ENCODE measurements around the gene NEDD9. TPM values are rescaled to one million over a fixed set of nuclear protein-coding genes. Genes with fewer than 3 reads are reported as not detected.

The NEDD9 gene
- total and polyA plus RNA-seq, 2 of the 13 experiments (the other 11 are each of a cell fraction or from before 2014, with no cell fraction given), result 27.1 to 389 TPM

GRCh38 chr6:11213422-11214021, 18.9 kb downstream of the NEDD9 start (continued):
- no peak for TF ChIP-seq ZNF597 (CRISPR knock-in tag; IDR thresholded peaks at IDR 0.05)
- TF ChIP-seq MTERF4 (CRISPR knock-in tag; IDR thresholded peaks at IDR 0.05), result no peak
- no peak for TF ChIP-seq ELF1 (CRISPR knock-in tag; IDR thresholded peaks at IDR 0.05)
- no peak for TF ChIP-seq KDM5A (IDR thresholded peaks at IDR 0.05; ENCODE audit: borderline replicate concordance, low read length)

- Histone ChIP-seq H3K27ac (ENCODE audit: extremely low read length, insufficient read depth, low read length) (no peak overlapping the region), H3K4me2 (ENCODE audit: low read depth, low read length) (no peak overlapping the region; the same call in 1 of the 2 replicates), H3K36me3 (replicated peaks in 1 of 2; ENCODE audit: control insufficient read depth in 1 of 2, insufficient read depth in 2 of 2, low read length in 2 of 2) (peaks cover 59 to 100% of the 10 kb centered on the region in 2 experiments), H3K4me1 (ENCODE audit: insufficient read depth, low read length) (peaks cover 100% of the 10 kb centered on the region), H3K9me3 (ENCODE audit: low read length) (no peaks in the 10 kb centered on the region), H3K27me3 (ENCODE audit: control insufficient read depth in 1 of 2, insufficient read depth in 2 of 2, low read length in 2 of 2) (no peaks in the 10 kb centered on the region), H3K79me2 (ENCODE audit: insufficient read depth, low read length) (peaks cover 100% of the 10 kb centered on the region), H3K4me3 (replicated peaks in 1 of 3; ENCODE audit: insufficient read depth in 1 of 3, low read depth in 2 of 3, low read length in 3 of 3) (no peak overlapping the region), H3K9ac (ENCODE audit: insufficient read depth, low read depth, low read length) (no peak overlapping the region), H2AFZ (ENCODE audit: low read length) (no peak overlapping the region), H4K20me1 (ENCODE audit: insufficient read depth, low read length) (peaks cover 100% of the 10 kb centered on the region)
- 87% methylated on average over 4 of the region's 4 CpGs for WGBS (ENCODE audit: low lambda C conversion rate)
- ChIA-PET CTCF (ENCODE audit: low intra/inter-chr PET ratio, low total read pairs) (no interaction called here), POLR2A (interaction anchor here (0.8 to 1.0 kb wide), 2 partner anchors 10 to 63 kb away, joined by 3 to 4 read pairs; no protein-coding TSS in a partner anchor)
- DNase-seq (ENCODE audit: low spot score) (no peak), ATAC-seq (no peak), FAIRE-seq (no peak)
- intact Hi-C loops (cut with micrococcal nuclease; ENCODE audit: unreplicated experiment), result no loop called here
- BruUV-seq (replicated peaks), result no TSS peak
- in situ Hi-C loops (cut with HindIII; ENCODE audit: extremely low pct_ligation_motif_present, low pct_unique_long_range_greater_than_20kb), result no loop called here
- TF ChIP-seq HIVEP1 (CRISPR knock-in tag; IDR thresholded peaks at IDR 0.05), result no peak
- TF ChIP-seq MAZ (IDR thresholded peaks at IDR 0.05; ENCODE audit: borderline replicate concordance, low read depth, low read length), result no peak
- no peak for TF ChIP-seq MAZ (CRISPR knock-in tag; IDR thresholded peaks at IDR 0.05; ENCODE audit: low read depth)
- no peak for TF ChIP-seq JUN (CRISPR knock-in tag; IDR thresholded peaks at IDR 0.05)
- TF ChIP-seq TOE1 (CRISPR knock-in tag; IDR thresholded peaks at IDR 0.05), result no peak
- peak; percentile 53 for TF ChIP-seq CEBPG (CRISPR knock-in tag; IDR thresholded peaks at IDR 0.05)
- TF ChIP-seq RBFOX2 (IDR thresholded peaks at IDR 0.05; ENCODE audit: low read depth, low read length), result no peak
- peak; percentile 23; the same call in 1 of the 2 replicates for TF ChIP-seq ZC3H13 (CRISPR knock-in tag; IDR thresholded peaks at IDR 0.05)
- TF ChIP-seq ZNF30 (CRISPR knock-in tag; IDR thresholded peaks at IDR 0.05), result no peak
- TF ChIP-seq ATF7 (IDR thresholded peaks at IDR 0.05), result peak; percentile 50; the same call in 1 of the 2 replicates
- TF ChIP-seq ATF7 (CRISPR knock-in tag; IDR thresholded peaks at IDR 0.05), result no peak
- TF ChIP-seq PITX1 (CRISPR knock-in tag; IDR thresholded peaks at IDR 0.05), result no peak
- 0 out of 2 replicates have a peak, but pooled peaks have one; percentile 11 for TF ChIP-seq FOSL2 (CRISPR knock-in tag; IDR thresholded peaks at IDR 0.05)
- no peak for TF ChIP-seq JUND (CRISPR knock-in tag; IDR thresholded peaks at IDR 0.05)
- TF ChIP-seq AFF4 (CRISPR knock-in tag; IDR thresholded peaks at IDR 0.05), result 0 out of 2 replicates have a peak, but pooled peaks have one; percentile 25
- 0 out of 2 replicates have a peak, but pooled peaks have one; percentile 19 for TF ChIP-seq SSRP1 (CRISPR knock-in tag; IDR thresholded peaks at IDR 0.05)
Measured at GRCh38 chr6:11212664-11213063, 19.8 kb downstream of the NEDD9 start.

Data from HepG2 (cell line).